Motor neuron (in vitro differentiated cells): Measurements from ENCODE around the gene ZFAND6. TPM values are rescaled to one million over a fixed set of nuclear protein-coding genes. Genes with fewer than 3 reads are reported as not detected.
"Not testable (repeated sequence)": the region's sequence is repeated elsewhere in the genome, so short reads cannot be mapped to it uniquely, and the experiment has no call there.

Source experiments
- ATAC-seq, 8 experiments: fragments of 200-7000 bp; cut with Tn5 transposase; replicated peaks in 6 of 8; 2 replicates each; pipeline ENCODE4 v1.8.0; 2021; ENCODE audit warnings: mild to moderate bottlenecking in 8 of 8, moderate library complexity in 8 of 8
- H3K27ac ChIP-seq, 2 donors: fragments of 250-450 bp; sonication (Bioruptor Pico); 2 replicates each; pipeline ENCODE4 v1.9.0; 2021; ENCODE audit warnings: antibody characterized with exemption in 2 of 2, mild to moderate bottlenecking in 2 of 2, moderate library complexity in 1 of 2
- H3K4me1 ChIP-seq, 2 donors: fragments of 250-450 bp; sonication (Bioruptor Pico); replicated peaks in 1 of 2; 2 replicates each; pipeline ENCODE4 v1.6.1; 2021; ENCODE audit warnings: antibody characterized with exemption in 2 of 2, mild to moderate bottlenecking in 2 of 2, moderate library complexity in 1 of 2
- H3K4me3 ChIP-seq, 5 donors: fragments of 250-450 bp; sonication (Bioruptor Pico); 2 replicates each; pipeline ENCODE4 v1.9.0; 2021; ENCODE audit warnings: antibody characterized with exemption in 5 of 5, mild to moderate bottlenecking in 5 of 5, moderate library complexity in 4 of 5
- WGBS, 10 experiments: fragments of 450-650 bp; shearing (Covaris generic); methylation state at CpG; one replicate each; pipeline ENCODE4 v1.0.0; 2022; 5-methylcytosine and 5-hydroxymethylcytosine counted together
- in situ Hi-C, 9 experiments: fragments of 400-800 bp; cut with MboI; loops; one replicate each; pipeline ENCODE4 v1.15.0; 2021; ENCODE audit warnings: low sequenced_read_pairs in 9 of 9, low pct_unique_long_range_greater_than_20kb in 2 of 9; ENCODE audit not compliant: unreplicated experiment in 9 of 9
- total RNA-seq, 8 experiments: library from RNA; unstranded; fragments of 300-600 nt; gene quantifications; 2 replicates each; pipeline versions ENCODE4 v1.2.3 to v1.2.4, GENCODE V29; 2022

Gene ZFAND6
- total RNA-seq, 8 experiments from 2014 or later, result 92.4 to 235 (median 127) TPM

DNA sequence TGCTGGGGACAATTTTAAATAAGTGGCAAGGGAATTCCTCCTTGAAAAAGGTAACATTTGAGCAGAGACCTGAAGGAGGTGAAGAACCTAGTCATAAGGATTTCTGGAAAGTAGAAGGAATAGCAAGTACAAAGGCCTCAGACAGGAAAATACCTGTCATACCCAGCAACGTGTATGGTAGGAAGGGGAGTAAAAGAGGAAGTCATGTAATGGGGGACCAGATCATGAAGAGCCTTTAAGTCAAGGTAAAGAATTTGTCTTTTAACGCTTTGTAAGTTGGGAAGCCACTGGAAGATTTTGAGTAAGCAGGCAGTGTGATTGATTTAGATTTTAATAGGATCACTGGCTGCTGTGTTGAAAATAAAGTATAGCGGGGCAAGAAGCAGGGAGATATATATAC, 49.9 kb downstream of the ZFAND6 start:
- no peak for ATAC-seq
- 78 to 100% (median 92%) methylated on average over 1 to 3 of the region's 3 CpGs for WGBS, 10 experiments
- Histone ChIP-seq H3K4me3 (no peak overlapping the region), H3K27ac (no peak overlapping the region), H3K4me1 (no peaks in the 10 kb centered on the region)
- in situ Hi-C loops, result no loop called here

DNA sequence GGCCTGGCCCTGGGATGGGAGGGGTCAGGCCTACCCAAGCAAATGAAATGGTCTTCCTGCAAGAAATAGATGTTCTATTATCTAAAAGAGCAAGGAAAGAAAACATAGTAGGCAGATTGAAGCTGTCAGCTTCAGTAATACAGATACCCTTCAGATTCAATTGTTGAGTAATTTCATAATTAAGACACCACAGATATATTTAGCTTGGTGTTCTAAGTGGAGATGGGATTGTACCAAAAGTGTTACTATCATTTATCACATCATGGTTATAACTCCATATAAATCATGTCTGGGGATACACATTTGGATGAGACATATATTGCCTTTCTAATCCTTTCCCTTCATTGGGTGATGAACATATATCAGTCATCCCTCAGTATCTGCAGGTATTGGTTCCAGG, 51.4 kb downstream of the ZFAND6 start:
- no peak for ATAC-seq
- Histone ChIP-seq H3K4me3 (no peak overlapping the region), H3K4me1 (no peaks in the 10 kb centered on the region), H3K27ac (no peak overlapping the region)
- in situ Hi-C loops, result no loop called here

- ATAC-seq, result no peak
- no peak overlapping the region for H3K4me3 ChIP-seq
Measured at GRCh38 chr15:80114114-80114513, 54.6 kb downstream of the ZFAND6 start.

DNA sequence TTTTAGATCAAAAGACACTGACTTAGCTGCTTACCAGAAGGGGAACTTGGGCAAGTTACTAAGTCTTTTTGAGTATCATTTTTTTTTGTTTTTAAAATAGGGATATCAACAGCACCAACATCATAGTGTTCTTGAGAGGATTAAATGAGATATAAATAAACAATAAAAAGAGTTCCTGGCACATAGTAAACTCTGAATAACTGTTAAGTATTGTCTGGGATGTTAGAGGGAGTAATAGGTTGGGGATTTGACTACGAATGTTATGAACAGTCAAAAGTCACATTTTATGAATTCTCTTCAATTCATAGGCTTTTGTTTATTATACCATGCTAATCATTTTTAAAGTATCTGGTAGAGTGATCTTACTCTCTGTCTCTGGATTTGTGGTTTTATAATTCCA, 55.5 kb downstream of the ZFAND6 start:
- no peak for ATAC-seq
- H3K27ac ChIP-seq, result no peak overlapping the region
- 71 to 100% (median 88%) methylated on average over 1 of the region's 1 CpG; no CpG with 5 or more reads in 2 of the 10 experiments for WGBS, 10 experiments
- H3K4me3 ChIP-seq, result no peak overlapping the region
- no peaks in the 10 kb centered on the region for H3K4me1 ChIP-seq
- in situ Hi-C loops, result no loop called here

More at GRCh38 chr15:80114114-80114513, 54.6 kb downstream of the ZFAND6 start:
- H3K4me1 ChIP-seq, result no peaks in the 10 kb centered on the region
- in situ Hi-C loops, result no loop called here
- 33 to 69% (median 62%) methylated on average over 1 to 4 of the region's 4 CpGs; no CpG with 5 or more reads in 3 of the 10 experiments for whole genome bisulfite sequencing, 10 experiments
- no peak overlapping the region for H3K27ac ChIP-seq

GRCh38 chr15:80118956-80119355, 59.5 kb downstream of the ZFAND6 start:
- Histone ChIP-seq H3K27ac (no peak overlapping the region), H3K4me3 (no peak overlapping the region), H3K4me1 (no peaks in the 10 kb centered on the region)
- WGBS, 10 experiments, result 78 to 100% (median 97%) methylated on average over 1 to 2 of the region's 2 CpGs; no CpG with 5 or more reads in 2 of the 10 experiments
- ATAC-seq, result no peak
- in situ Hi-C loops, result no loop called here

DNA sequence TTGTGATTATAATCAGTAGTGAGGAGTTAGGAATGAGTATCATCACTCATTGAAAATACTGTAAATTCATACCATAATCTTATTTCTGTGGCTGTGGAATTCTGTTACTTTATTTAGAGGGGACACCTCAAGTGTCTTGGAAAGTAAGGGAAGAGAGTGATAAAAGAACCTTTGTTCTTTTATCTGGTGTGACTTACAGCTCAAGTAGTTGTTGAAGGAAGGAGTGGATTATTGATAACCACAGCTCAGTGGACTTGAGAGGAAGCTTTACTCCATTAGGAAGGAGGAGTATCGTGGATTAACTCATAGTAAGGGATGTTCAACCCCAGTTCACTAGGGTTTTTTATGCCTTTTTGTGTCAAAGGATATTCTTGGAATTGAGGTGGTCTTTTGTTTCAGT, 61.2 kb downstream of the ZFAND6 start:
- no peak for ATAC-seq
- Histone ChIP-seq H3K4me3 (no peak overlapping the region), H3K27ac (no peak overlapping the region), H3K4me1 (no peaks in the 10 kb centered on the region)
- WGBS, 10 experiments, result 67 to 100% (median 88%) methylated on average over 1 of the region's 1 CpG; no CpG with 5 or more reads in 4 of the 10 experiments
- in situ Hi-C loops, result no loop called here

GRCh38 chr15:80121546-80121945, 62.1 kb downstream of the ZFAND6 start:
- H3K27ac ChIP-seq, result no peak overlapping the region
- 80 to 100% (median 93%) methylated on average over 1 to 4 of the region's 4 CpGs; no CpG with 5 or more reads in 1 of the 10 experiments for WGBS, 10 experiments
- H3K4me1 ChIP-seq, result no peaks in the 10 kb centered on the region
- no peak for ATAC-seq
- no peak overlapping the region for H3K4me3 ChIP-seq
- in situ Hi-C loops, result no loop called here

DNA sequence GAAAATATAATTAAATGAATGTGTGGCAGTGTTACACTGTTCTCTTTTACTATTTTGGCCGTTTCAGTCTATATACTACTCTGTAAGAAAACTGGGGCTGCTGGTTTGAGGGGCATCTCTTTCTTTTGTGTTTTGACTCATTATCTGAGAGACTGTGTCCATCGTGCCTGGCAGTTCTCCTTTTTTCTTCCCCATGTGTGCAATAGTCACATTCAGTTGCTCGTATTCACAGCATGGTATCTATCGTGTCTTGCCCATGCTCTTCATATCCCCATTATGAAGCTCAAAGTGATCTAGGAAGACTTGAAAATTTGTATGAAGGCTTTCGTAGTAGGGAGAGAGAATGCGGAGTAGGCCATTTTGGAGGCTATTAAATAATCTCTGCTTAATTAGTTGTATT, 63.6 kb downstream of the ZFAND6 start:
- Histone ChIP-seq H3K4me1 (no peaks in the 10 kb centered on the region), H3K27ac (no peak overlapping the region), H3K4me3 (no peak overlapping the region)
- WGBS, 10 experiments, result 70 to 100% (median 94%) methylated on average over 1 to 6 of the region's 6 CpGs; no CpG with 5 or more reads in 1 of the 10 experiments
- in situ Hi-C loops, result no loop called here
- no peak for ATAC-seq

DNA sequence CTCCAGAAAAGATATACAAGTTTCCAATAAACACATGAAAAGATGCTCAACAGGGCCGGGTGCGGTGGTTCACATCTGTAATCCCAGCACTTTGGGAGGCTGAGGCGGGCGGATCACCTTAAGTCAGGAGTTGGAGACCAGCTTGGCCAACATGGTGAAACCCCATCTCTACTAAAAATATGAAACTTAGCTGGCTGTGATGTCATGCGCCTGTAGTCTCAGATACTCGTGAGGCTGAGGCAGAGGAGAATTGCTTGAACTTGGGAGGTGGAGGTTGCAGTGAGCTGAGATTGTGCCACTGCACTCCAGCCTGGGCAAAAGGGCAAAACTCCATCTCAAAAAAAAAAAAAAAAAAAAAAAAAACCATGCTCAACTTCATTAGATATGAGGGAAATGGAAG, 67.8 kb downstream of the ZFAND6 start:
- H3K27ac ChIP-seq, ATAC-seq, H3K4me1 ChIP-seq, H3K4me3 ChIP-seq, in situ Hi-C loops: not testable (repeated sequence)
- 92 to 100% (median 100%) methylated on average over 2 to 6 of the region's 6 CpGs; no CpG with 5 or more reads in 1 of the 10 experiments for WGBS, 10 experiments

DNA sequence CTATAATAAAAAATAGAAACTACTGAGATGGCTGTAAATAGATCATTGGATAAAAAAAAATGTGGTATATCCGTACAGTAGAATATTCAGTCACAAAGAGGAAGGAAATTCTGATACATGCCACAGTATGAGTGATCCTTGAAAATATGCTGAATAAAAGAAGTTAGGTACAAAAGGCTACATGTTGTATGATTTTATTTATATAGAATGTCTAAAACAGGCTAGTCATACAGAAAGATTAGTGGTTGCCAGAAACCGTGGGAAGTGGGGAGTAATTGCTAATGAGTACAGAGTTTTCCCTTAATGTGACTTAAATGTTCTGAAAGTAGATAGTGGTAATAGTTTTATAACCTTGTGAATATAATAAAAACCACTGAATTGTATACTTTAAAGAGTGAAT, 68.4 kb downstream of the ZFAND6 start:
- ATAC-seq, result no peak
- Histone ChIP-seq H3K4me1 (no peaks in the 10 kb centered on the region), H3K4me3 (no peak overlapping the region), H3K27ac (no peak overlapping the region)
- WGBS, 10 experiments, result 64 to 100% (median 100%) methylated on average over 1 to 2 of the region's 2 CpGs; no CpG with 5 or more reads in 1 of the 10 experiments
- in situ Hi-C loops, result no loop called here

DNA sequence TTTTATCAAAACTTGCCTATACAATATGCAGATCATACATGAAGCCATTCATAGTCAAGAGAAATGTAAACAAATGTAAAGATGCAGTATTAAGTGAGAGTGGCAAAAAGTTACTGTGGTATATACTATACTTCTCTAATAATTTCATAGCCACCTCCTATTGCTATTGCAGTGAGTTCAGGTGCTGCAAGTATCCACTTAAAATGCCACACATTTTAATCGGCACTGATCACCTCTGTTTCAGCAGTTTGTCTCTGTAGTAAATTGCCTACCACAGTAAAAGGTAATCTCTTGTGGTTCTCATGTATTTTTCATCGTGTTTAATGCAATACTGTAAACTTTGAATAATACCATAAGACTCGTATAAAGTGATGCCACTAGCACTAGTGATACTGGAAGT, 72.9 kb downstream of the ZFAND6 start:
- ATAC-seq, result no peak
- Histone ChIP-seq H3K4me3 (no peak overlapping the region), H3K4me1 (peaks cover 0 to 3% of the 10 kb centered on the region in 2 donors), H3K27ac (no peak overlapping the region)
- WGBS, 10 experiments, result 77 to 100% (median 97%) methylated on average over 1 to 3 of the region's 3 CpGs; no CpG with 5 or more reads in 1 of the 10 experiments
- in situ Hi-C loops, result no loop called here

DNA sequence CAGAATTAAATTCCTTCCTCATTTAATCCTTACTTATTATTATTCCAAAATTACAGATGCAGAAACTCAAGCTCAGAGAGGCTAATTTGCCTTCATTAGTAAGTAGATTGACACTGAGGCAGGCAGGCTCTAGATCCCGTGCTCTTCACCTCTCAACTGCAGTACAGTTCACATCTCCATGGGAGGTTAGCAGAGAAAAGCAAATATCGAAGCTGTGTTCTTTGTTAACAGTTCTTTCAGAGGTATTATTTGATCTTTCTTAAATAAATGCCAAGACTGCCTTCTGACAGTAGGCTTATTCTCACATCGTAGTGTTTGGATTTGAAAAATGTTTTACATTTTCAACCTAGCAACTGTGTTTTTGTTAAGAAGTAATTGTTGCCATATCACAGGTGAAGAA, 77.4 kb downstream of the ZFAND6 start:
- H3K4me3 ChIP-seq, result no peak overlapping the region
- H3K4me1 ChIP-seq, result peaks cover 0 to 3% of the 10 kb centered on the region in 2 donors
- H3K27ac ChIP-seq, result no peak overlapping the region
- WGBS, 10 experiments, result 60 to 100% (median 87%) methylated on average over 1 to 3 of the region's 3 CpGs; no CpG with 5 or more reads in 2 of the 10 experiments
- peak in 1 of 8 experiments; percentile 82 for ATAC-seq
- in situ Hi-C loops, result no loop called here

GRCh38 chr15:80138961-80139360, 79.5 kb downstream of the ZFAND6 start:
- peaks cover 0 to 3% of the 10 kb centered on the region in 2 donors for H3K4me1 ChIP-seq
- no peak for ATAC-seq
- H3K4me3 ChIP-seq, result no peak overlapping the region
- in situ Hi-C loops, result no loop called here
- H3K27ac ChIP-seq, result no peak overlapping the region
- 66 to 100% (median 88%) methylated on average over 1 to 3 of the region's 3 CpGs for WGBS, 10 experiments

DNA sequence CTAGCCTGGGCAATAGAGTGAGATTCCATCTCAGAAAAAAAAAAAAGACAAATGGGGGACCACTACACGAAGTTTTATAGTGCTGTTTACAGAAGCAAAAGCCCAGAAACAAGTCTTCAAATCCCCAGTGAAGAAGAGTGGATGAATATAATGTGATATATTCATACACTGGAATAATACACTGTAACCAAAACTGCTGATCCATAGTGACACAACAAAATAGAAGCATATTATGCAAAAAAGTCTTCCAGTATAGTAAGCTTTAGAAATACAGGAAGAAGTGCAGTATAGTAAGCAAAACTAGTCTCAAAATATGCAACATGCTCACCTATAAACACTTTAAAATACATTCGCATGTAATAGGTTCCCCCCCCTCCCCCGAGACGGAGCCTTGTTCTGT, 81.4 kb downstream of the ZFAND6 start:
- H3K4me1 ChIP-seq, result peaks cover 0 to 3% of the 10 kb centered on the region in 2 donors
- no peak for ATAC-seq
- WGBS, 10 experiments, result 29 to 100% (median 95%) methylated on average over 1 to 4 of the region's 4 CpGs
- in situ Hi-C loops, result no loop called here
- H3K4me3 ChIP-seq, result no peak overlapping the region
- no peak overlapping the region for H3K27ac ChIP-seq
